GM19328 (cell line): ENCODE data around the gene MARCHF3.
"Not testable (repeated sequence)": the region's sequence is repeated elsewhere in the genome, so short reads cannot be mapped to it uniquely, and the experiment has no call there.

ENCODE experiments used
- ATAC-seq: cut with Tn5 transposase; IDR thresholded peaks from one replicate; pipeline ENCODE4 v1.9.1; 2021; ENCODE audit warnings: mild to moderate bottlenecking, moderate library complexity; ENCODE audit not compliant: unreplicated experiment

The MARCHF3 gene

DNA sequence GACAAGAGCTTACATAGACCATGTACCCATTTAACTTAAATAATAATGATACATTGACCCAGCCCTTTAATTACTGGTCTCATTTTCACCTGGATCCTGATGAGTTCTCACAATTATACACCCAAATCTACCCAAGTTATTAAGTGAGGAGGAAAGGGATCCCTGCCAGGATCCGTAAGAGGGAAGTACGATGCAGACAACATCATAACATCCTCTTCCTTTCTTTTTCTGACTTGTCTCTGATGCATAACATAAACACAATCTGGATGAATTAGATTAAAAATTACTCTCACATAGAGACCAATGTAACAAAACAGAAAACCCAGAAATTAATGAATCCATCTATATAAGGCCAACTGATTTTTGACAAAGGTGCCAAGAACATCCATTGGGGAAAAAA is 17.0 kb downstream of the MARCHF3 start:
- no peak for ATAC-seq

DNA sequence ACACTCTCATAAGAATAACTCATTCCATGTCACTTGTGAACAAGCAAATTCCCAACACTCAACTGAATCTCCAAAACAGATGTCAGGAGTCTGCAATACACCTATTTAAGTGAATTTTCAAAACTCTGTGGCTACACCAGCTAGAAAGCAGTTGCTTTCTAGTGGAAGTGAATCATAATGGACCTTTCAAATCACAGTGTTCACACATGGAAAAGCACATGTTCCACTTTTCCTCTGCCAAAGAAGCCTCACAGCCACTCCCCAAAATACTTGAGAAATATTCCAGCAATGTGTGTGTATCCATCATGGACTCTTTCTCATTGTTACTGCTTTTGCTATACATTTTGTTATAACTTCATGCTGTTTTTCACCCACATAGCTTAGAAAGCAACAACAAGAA is 17.4 kb downstream of the MARCHF3 start:
- ATAC-seq = no peak

DNA sequence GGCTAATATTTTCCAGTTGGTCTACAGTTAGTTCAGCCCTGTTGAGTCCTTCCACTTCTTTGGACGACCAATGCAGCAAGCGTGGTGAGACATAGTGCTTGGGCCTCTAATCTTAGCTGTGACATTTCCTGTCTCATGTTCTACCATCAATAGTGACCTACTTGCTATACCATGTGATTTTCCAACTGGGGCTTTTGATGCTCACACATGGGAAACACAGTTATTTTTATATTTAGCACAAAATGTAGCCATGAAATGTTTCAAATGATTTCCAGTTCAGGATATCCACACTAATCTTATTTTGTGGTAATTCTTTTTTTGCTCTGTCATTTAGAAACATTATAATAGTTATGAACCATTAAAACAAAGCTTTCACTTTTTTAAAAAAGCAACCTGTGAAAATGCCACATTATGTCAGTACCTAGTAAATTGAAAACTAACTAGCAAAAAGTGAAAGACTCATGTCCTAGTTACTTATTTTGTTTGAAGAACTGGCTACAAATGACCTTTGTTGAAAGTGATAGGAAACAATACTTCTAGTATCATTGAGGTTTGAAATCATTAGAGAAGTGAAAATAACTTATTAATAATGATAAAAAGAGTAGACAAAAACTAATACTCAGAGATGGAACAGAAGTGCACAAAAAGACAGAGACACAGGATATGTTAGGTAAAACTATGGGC is 18.3 kb downstream of the MARCHF3 start:
- ATAC-seq = peak; percentile 62

DNA sequence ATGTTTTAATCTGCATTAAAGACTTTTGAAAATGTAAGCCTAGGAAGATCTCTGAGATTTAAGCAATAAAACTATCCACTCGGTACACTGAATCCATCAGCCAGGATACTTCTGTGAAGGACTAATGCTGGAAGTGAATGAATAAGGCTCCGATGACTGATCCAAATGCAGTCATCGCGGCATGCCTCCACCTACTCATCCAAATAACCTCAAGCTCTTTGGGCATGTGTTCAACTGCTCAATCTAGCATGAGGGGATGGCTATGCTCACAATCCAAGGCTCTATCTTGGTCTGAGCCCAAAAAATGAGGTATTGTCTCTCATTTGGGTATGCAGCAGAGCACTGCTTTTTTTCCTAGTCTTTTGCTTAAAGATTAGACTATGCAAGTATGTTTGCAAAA is 19.2 kb downstream of the MARCHF3 start:
- no peak for ATAC-seq

DNA sequence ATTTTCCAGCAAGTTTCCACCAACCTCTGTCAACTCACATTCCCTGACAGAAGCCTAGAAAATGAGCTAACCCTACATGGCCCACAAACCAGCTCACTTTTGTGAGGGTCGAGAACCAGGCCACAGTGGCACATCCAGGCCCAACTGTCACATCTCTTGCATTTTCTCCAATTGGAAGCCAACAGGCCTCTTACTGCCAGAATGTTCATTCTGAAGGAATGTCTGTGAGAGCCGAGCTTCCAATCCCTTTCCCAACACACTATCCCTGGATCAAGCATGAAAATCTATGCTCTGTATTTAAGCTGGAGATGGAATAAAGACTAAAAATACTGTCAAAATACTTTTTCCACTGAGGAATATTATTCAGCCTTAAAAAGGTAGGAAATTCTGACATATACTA is 20.0 kb downstream of the MARCHF3 start:
- ATAC-seq = no peak

DNA sequence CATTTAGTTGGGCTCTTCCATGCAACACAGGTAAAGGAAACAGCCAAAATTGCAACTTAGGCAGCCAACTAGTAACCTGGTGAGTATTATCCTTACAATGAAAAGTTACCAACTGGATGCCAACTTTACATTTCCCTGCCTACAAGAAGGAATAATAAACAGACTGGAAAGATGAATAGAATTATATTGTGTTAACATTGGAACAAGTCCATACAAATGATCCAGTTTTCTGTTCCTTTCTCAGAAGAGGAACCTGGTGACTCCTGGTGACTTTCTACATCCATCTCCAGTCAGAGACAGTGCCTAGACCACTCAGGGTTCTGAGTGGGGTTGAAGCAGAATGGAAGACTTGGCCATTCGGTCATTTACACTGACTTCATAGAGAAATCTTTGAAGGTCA is 20.6 kb downstream of the MARCHF3 start:
- no peak for ATAC-seq

DNA sequence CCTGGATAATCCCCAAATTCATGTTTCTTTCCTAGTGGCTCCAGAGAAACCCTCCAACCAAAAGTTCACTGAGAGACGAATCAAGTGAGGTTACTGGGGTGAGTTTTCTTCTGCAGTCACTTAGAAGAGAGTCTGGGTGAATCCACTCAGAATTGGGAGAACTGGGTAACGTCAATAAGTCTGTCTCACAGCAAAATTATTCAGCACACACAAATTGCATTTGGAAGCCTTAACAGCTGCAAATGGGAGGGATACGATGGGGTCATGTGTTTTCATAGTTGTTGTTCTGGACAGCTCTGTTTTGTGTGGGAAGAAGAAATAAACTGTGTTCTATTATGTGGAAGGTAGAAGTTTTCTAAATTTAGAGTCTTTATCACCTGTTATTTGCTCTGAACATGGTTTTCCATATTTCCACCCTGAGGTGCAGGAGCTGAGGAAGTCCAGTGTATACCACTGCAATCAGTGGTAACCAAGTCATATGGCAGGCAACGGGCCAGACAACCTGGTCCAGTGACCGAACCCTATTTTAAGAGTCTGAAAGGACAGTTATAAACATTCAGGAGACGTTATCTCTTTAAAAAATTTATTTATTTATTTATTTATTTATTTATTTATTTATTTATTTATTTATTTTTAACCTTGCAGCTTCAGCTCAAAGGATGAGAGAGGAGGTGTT is 21.9 kb downstream of the MARCHF3 start:
- ATAC-seq = no peak

DNA sequence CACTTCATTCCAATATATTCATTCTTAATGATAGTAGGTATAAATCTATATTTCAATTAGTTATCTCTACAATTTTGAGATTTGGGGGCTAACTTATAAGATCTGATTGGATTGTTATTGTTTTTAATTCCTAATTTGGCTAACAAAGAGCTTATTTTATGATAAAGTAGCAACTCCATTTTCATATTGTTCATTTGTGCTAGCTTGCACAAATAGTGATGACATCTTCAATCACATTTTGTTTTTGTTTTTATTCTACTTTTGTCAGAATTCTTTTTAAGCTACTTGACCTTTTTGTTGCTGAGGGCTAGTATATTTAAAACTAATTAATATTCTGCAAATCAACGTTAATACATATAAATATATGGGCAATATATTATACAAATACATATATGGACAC is 22.8 kb downstream of the MARCHF3 start:
- ATAC-seq = no peak

DNA sequence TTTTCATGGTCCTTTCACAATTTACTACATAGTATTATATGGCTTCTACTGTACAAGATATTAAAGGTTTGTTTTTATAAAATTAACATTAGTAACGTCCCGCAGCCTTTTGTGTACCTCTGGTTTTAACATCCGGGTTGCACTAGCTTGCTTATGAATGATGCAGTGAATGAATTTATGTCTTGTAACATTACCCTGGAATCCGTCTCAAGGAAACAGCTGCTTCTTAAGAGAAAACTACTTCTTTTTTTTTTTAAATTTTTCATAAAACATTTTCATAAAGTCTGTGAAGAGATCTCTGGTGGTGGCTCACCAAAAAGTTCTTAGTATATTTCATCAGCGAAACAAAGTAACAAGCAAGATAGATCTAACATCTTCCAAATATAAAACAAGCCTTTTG is 23.6 kb downstream of the MARCHF3 start:
- no peak for ATAC-seq

DNA sequence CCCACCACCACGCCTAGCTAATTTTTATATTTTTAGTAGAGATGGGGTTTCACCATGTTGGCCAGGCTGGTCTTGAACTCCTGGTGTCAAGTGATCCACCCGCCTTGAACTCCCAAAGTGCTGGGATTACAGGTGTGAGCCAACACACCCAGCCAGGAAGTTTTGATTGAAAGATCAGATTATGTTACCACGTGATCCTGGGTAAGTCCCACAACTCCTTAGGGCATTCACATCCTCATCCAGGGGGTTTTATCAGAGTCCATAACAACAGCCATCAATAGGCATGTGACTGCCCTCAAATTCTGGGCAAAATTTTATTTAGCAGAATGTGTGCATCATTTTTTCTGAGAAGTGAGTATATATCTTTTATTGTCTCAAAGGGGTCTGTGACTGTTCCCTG is 25.1 kb downstream of the MARCHF3 start:
- ATAC-seq = not testable (repeated sequence)

DNA sequence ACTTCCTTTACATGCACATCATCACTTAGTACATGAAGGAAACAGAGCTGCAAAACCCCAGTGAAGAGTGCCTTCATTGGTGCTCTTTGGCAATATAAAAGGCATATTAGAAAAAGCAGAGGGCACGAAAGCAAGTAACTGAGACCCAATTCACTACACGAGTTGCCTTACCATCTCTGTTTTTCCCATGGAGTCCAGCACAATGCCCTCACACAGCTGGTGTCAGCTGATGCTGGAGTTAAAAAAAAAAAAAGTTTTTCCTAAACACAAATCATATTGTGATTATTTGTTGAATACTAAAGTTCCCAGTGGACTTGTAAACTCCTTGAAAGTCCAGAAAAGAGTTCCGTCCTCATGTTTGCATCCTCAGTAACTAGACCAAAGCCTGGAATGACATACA is 25.6 kb downstream of the MARCHF3 start:
- no peak for ATAC-seq

DNA sequence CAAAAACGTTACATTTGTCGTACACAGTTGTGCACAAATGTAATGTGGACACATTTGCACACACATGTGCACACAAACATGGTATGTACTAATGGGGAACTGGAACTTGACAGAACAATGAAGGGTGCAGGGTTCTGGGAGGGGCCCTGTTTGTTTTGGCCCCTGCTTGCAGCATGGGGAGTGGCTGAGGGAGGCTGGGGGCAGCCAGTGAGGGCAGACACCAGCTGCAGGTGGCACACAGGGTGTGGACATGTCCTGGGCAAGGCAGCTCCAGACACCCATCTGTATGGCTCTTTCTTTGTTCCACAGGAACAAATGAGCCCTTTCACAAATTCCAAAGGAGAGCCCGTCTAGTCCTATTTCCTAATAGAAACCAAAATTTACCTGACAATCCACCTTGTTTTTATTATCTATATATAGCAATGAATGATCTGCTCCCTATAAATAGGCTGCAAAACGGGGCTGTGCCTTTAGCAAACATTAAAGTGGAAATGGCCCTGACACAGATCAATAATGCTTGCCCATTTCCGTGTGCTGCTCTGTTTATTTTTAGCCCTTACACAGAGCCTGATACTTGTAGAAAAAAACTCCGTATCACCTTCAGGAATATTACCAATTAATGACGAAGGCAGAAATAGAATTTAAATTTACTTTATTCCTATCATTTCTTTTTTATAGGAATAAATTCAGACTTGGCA is 26.4 kb downstream of the MARCHF3 start:
- no peak for ATAC-seq

DNA sequence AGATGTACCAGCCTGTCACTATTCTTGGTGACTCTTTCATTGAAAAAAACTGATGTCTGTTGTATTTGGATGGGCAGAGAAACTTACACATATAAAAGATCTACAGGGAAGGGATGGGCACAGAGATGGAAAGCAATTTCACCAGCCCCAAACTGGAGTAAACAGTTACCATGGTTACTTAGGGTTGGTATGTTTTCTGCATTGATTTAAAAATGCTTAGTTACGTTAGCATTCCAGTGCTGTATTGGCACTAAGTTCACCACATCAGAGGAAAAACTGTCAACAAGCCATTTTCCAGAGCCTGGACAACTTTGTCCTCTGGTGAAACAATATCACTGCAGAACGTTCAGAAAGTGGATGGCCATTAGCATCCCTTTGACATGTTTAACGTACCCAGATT is 28.0 kb downstream of the MARCHF3 start:
- no peak for ATAC-seq

DNA sequence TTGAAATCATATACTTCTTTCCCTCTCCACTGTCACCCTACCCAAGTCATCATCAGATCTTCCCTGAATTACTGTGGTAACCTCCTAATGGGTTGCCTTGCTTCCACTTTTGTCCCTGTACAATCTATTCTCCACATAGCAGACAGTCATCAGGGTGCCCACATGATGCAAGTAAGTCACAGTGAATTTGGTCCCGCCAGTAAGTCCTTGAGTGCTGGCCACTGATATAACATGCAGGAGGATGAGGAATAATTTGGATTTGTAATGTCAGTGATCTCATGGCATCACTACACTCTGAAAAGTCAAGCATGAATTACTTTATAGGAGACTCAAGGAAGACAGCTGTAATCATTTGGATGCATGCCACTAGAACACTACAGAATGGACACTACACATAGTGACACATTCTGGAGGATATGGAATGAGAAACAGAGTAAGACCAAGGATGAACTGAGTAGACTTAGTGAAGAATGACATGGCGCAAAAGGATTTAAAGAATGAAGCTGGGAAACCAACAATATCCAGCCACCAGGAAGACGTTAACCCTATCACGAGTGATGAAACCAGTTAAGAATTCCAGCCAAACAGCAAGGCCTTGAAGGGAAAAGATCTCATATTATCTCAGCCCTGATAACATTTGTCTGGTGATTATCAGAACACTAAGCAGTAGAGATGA is 28.6 kb downstream of the MARCHF3 start:
- ATAC-seq = no peak

DNA sequence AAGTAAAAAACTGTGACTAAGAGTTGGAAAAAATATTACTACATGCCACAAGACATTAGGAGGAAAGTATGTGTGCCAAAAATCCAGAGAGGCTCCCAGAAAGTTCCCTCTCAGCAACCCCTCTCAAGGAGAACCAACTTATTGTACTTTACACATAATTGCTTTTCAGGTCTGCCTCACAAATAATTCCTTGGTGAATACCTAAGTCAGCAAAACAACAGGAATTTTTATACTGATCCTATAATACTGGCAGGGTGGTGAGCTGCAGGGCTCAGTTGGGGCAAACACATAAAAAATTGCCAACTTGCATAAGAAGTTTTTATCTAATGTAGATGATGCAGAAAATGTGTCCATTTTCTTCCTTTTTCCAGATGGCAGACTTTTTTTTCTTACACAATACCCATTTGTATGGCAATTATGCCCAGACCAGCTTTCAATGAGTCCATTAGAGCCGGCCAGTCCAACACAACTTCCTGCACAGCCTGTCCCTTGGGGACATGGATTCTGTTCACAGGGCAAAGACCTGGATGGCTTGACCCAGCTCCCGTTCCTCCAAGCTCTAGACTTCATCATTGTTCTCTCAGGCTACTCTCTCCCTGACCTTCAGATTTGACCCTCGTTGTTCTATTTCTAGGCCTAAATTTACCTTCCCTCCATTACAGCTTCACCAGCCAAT is 31.3 kb downstream of the MARCHF3 start:
- ATAC-seq = no peak

DNA sequence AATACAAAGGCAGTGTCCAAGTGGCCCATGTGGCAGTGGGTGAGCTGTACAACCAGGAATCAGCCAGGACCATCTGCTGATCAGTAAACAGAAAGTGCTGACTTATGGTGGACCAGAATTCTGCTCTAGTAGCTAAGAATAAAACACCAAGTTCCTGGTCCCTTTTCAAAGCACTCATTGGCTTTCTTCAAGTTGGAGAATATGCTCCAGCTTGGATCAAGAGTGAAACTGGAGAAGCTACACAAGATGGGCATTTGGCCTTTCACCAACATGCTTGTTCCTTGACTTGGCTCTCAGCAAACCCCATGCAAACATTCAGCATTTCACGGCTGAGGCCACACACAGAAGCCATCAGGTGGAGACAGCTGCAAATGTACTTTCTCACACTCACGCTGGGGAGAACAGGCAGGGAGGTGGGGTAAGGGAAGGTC is 32.1 kb downstream of the MARCHF3 start:
- ATAC-seq = peak; percentile 65

DNA sequence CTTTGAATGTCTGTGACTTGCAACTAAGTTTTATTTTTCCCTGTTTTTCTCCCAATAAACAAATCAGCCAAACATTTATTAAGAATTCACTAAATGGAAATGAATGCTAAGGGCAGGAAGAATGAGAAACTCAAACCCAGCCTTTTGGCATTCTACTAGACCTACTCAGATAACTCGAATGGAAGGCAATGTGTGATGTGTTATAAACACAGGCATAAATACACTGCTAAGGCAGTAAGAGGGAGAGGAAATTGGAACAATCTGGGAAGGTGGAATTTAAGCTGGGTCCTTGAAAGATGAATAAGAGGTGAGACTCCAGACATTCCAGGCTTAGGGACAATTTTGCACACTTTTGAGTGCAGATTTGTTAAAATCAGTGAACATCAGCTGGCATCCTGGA is 34.7 kb downstream of the MARCHF3 start:
- no peak for ATAC-seq

DNA sequence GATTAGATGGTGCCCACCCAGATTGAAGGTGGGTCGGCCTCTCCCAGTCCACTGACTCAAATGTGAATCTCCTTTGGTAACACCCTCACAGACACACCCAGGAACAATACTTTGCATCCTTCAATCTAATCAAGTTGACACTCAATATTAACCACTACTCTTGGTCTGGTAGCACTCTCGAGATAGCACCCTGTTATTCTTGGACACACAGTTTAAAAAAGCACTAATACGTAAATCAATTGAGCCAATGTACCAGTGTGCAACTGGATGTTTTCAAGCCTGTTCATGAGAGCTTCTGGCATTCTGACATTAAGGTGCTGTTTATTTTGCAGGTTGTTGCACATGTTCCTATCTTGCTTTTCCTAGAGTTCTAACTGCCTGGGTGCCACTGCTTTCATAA is 35.3 kb downstream of the MARCHF3 start:
- ATAC-seq = no peak

DNA sequence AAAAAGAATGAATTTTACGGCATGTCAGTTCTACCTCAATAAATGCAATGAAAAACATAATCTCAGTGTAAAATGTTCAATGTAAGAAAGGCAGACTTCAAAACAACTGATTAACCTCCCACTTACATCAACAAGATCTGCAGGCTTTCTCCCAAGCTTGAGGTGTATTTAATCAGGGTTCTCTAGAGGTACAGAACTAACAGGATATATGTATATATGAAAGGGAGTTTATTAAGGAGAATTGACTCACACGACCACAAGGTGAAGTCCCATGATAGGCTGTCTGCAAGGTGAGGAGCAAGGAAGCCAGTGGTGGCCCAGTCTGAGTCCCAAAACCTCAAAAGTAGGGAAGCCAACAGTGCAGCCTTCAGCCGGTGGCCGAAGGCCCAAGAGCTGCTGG is 35.9 kb downstream of the MARCHF3 start:
- ATAC-seq = no peak

DNA sequence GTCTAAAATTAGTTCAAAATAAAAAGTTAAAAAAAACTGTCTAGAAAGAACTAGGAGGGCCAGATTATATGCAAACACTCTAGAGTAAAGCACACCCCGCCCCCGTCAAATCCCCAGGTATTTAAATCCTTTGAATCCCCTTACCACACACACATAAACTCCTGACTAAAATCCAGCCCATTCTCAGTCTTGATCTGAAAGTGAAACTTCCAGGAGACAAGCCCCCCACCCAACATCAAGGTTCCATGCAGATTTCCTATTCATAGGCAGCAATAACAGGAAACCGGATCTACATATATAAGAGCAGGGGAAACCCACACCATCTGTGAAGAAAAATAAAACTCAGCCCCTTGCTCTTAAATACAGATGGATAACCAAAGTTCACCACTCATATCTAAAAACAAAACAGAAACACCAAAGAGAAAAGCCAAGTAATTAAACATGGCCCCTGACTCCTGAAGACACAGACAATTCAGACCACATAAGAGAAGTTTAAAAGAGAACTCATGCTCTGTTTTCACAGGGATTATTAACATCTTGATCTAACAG is 42.3 kb downstream of the MARCHF3 start:
- peak; percentile 85 for ATAC-seq
